SJCRH30 (cell line): ENCODE data around the gene AIPL1. TPM values are rescaled to one million over a fixed set of nuclear protein-coding genes. Genes with fewer than 3 reads are reported as not detected.

ENCODE experiments used
- DNase-seq, 2 experiments: peaks; one replicate each; pipeline ENCODE4 v3.0.0-alpha.2; 2015 to 2020
- H3K27ac ChIP-seq: fragments of 250-450 bp; sonication (Bioruptor Pico); 2 replicates; pipeline ENCODE4 v1.5.1; 2020; ENCODE audit warnings: mild to moderate bottlenecking, moderate library complexity
- H3K27me3 ChIP-seq: fragments of 250-450 bp; sonication (Bioruptor Pico); 2 replicates; pipeline ENCODE4 v1.5.1; 2020; ENCODE audit warnings: mild to moderate bottlenecking, moderate library complexity
- H3K36me3 ChIP-seq: fragments of 250-450 bp; sonication (Bioruptor Pico); 2 replicates; pipeline ENCODE4 v1.5.1; 2020; ENCODE audit warnings: mild to moderate bottlenecking, moderate library complexity
- H3K4me1 ChIP-seq: fragments of 250-450 bp; sonication (Bioruptor Pico); 2 replicates; pipeline ENCODE4 v1.5.1; 2020; ENCODE audit warnings: mild to moderate bottlenecking, moderate library complexity
- H3K4me3 ChIP-seq: fragments of 250-450 bp; sonication (Bioruptor Pico); 2 replicates; pipeline ENCODE4 v1.5.1; 2020; ENCODE audit warnings: mild to moderate bottlenecking, moderate library complexity
- H3K9me3 ChIP-seq: fragments of 250-450 bp; sonication (Bioruptor Pico); replicated peaks from 2 replicates; pipeline ENCODE4 v1.5.1; 2020; ENCODE audit warnings: mild to moderate bottlenecking, moderate library complexity
- total RNA-seq: library from RNA; depleted of rRNA; stranded (reverse); fragments of >200 nt; shearing (Covaris generic); gene quantifications from 2 replicates; pipeline ENCODE4 v1.2.3, GENCODE V29; 2014

Gene AIPL1
- total RNA-seq, 1 experiment from 2014 or later: 0.42 TPM

GRCh38 chr17:6472517-6472916 lies 37.6 kb upstream of the AIPL1 start:
- DNase-seq: peak; percentile 40 to 58
- no peaks in the 10 kb centered on the region for H3K27me3 ChIP-seq
- no peak overlapping the region for H3K4me3 ChIP-seq
- H3K9me3 ChIP-seq: no peaks in the 10 kb centered on the region
- no peaks in the 10 kb centered on the region; the same call in none of the 2 replicates for H3K36me3 ChIP-seq
- H3K4me1 ChIP-seq: peaks cover 22% of the 10 kb centered on the region
- H3K27ac ChIP-seq: peak overlapping the region; percentile 39

- peak overlapping the region; percentile 39 for H3K27ac ChIP-seq
- H3K36me3 ChIP-seq: no peaks in the 10 kb centered on the region; the same call in none of the 2 replicates
- H3K4me1 ChIP-seq: peaks cover 22% of the 10 kb centered on the region
- no peaks in the 10 kb centered on the region for H3K27me3 ChIP-seq
- no peaks in the 10 kb centered on the region for H3K9me3 ChIP-seq
- peak; percentile 87 to 93 for DNase-seq
- H3K4me3 ChIP-seq: no peak overlapping the region
Measured at GRCh38 chr17:6471531-6472465, 36.9 kb upstream of the AIPL1 start.

GRCh38 chr17:6470751-6471521 lies 36.0 kb upstream of the AIPL1 start:
- Histone ChIP-seq H3K4me3 (no peak overlapping the region), H3K4me1 (peaks cover 22% of the 10 kb centered on the region), H3K36me3 (no peaks in the 10 kb centered on the region; the same call in none of the 2 replicates), H3K27me3 (no peaks in the 10 kb centered on the region), H3K27ac (no peak overlapping the region; the same call in 1 of the 2 replicates), H3K9me3 (no peaks in the 10 kb centered on the region)
- no peak for DNase-seq

- H3K36me3 ChIP-seq: no peaks in the 10 kb centered on the region; the same call in none of the 2 replicates
- H3K4me1 ChIP-seq: peaks cover 22% of the 10 kb centered on the region
- no peaks in the 10 kb centered on the region for H3K9me3 ChIP-seq
- H3K4me3 ChIP-seq: no peak overlapping the region
- no peak overlapping the region for H3K27ac ChIP-seq
- H3K27me3 ChIP-seq: no peaks in the 10 kb centered on the region
- DNase-seq: no peak
Measured at GRCh38 chr17:6470146-6470718, 35.3 kb upstream of the AIPL1 start.

GRCh38 chr17:6468051-6468790 lies 33.3 kb upstream of the AIPL1 start:
- H3K27ac ChIP-seq: no peak overlapping the region
- no peaks in the 10 kb centered on the region; the same call in none of the 2 replicates for H3K36me3 ChIP-seq
- H3K4me3 ChIP-seq: no peak overlapping the region
- DNase-seq: no peak
- H3K9me3 ChIP-seq: no peaks in the 10 kb centered on the region
- H3K27me3 ChIP-seq: no peaks in the 10 kb centered on the region
- H3K4me1 ChIP-seq: peaks cover 19% of the 10 kb centered on the region

- DNase-seq: no peak
- Histone ChIP-seq H3K27ac (no peak overlapping the region), H3K9me3 (no peaks in the 10 kb centered on the region), H3K36me3 (no peaks in the 10 kb centered on the region; the same call in none of the 2 replicates), H3K27me3 (no peaks in the 10 kb centered on the region), H3K4me1 (peaks cover 14% of the 10 kb centered on the region), H3K4me3 (no peak overlapping the region)
Measured at GRCh38 chr17:6467567-6467966, 32.6 kb upstream of the AIPL1 start.

GRCh38 chr17:6465206-6466003 lies 30.5 kb upstream of the AIPL1 start:
- no peaks in the 10 kb centered on the region; the same call in none of the 2 replicates for H3K36me3 ChIP-seq
- H3K4me3 ChIP-seq: no peak overlapping the region
- no peak for DNase-seq
- H3K27me3 ChIP-seq: no peaks in the 10 kb centered on the region
- no peak overlapping the region for H3K27ac ChIP-seq
- H3K4me1 ChIP-seq: no peaks in the 10 kb centered on the region
- no peaks in the 10 kb centered on the region for H3K9me3 ChIP-seq

GRCh38 chr17:6464446-6465041 lies 29.6 kb upstream of the AIPL1 start:
- Histone ChIP-seq H3K4me3 (no peak overlapping the region), H3K36me3 (no peaks in the 10 kb centered on the region; the same call in none of the 2 replicates), H3K4me1 (no peaks in the 10 kb centered on the region), H3K27me3 (no peaks in the 10 kb centered on the region), H3K27ac (no peak overlapping the region), H3K9me3 (no peaks in the 10 kb centered on the region)
- no peak for DNase-seq

GRCh38 chr17:6463616-6464445 lies 28.9 kb upstream of the AIPL1 start:
- H3K27me3 ChIP-seq: no peaks in the 10 kb centered on the region
- H3K27ac ChIP-seq: no peak overlapping the region
- no peak for DNase-seq
- no peaks in the 10 kb centered on the region for H3K4me1 ChIP-seq
- no peaks in the 10 kb centered on the region; the same call in 1 of the 2 replicates for H3K36me3 ChIP-seq
- no peaks in the 10 kb centered on the region for H3K9me3 ChIP-seq
- no peak overlapping the region for H3K4me3 ChIP-seq

GRCh38 chr17:6462692-6463091 lies 27.8 kb upstream of the AIPL1 start:
- Histone ChIP-seq H3K27ac (no peak overlapping the region), H3K9me3 (no peaks in the 10 kb centered on the region), H3K36me3 (no peaks in the 10 kb centered on the region; the same call in 1 of the 2 replicates), H3K27me3 (no peaks in the 10 kb centered on the region), H3K4me1 (no peaks in the 10 kb centered on the region), H3K4me3 (no peak overlapping the region)
- no peak for DNase-seq

- H3K4me1 ChIP-seq: no peaks in the 10 kb centered on the region
- no peaks in the 10 kb centered on the region for H3K9me3 ChIP-seq
- H3K27ac ChIP-seq: no peak overlapping the region
- no peak for DNase-seq
- H3K27me3 ChIP-seq: no peaks in the 10 kb centered on the region
- no peak overlapping the region for H3K4me3 ChIP-seq
- H3K36me3 ChIP-seq: no peaks in the 10 kb centered on the region; the same call in 1 of the 2 replicates
Measured at GRCh38 chr17:6461792-6462524, 27.0 kb upstream of the AIPL1 start.

GRCh38 chr17:6461246-6461645 lies 26.3 kb upstream of the AIPL1 start:
- Histone ChIP-seq H3K4me1 (no peaks in the 10 kb centered on the region), H3K27ac (no peak overlapping the region), H3K36me3 (no peaks in the 10 kb centered on the region; the same call in 1 of the 2 replicates), H3K9me3 (no peaks in the 10 kb centered on the region), H3K27me3 (no peaks in the 10 kb centered on the region), H3K4me3 (no peak overlapping the region)
- DNase-seq: no peak
